HG03025 (cell line): ENCODE data around the gene C5AR2.
"Not testable (repeated sequence)": the region's sequence is repeated elsewhere in the genome, so short reads cannot be mapped to it uniquely, and the experiment has no call there.

Source experiments
- ATAC-seq: cut with Tn5 transposase; IDR thresholded peaks from one replicate; pipeline ENCODE4 v1.9.1; 2021; ENCODE audit warnings: mild to moderate bottlenecking, moderate library complexity; ENCODE audit not compliant: unreplicated experiment, low FRiP score

C5AR2 gene

GRCh38 chr19:47323409-47323808, 8.6 kb upstream of the C5AR2 start:
- no peak for ATAC-seq

GRCh38 chr19:47323872-47324271, 8.1 kb upstream of the C5AR2 start:
- ATAC-seq: no peak

- no peak for ATAC-seq
Observed at GRCh38 chr19:47324502-47324901, 7.5 kb upstream of the C5AR2 start.

- ATAC-seq: no peak
Observed at GRCh38 chr19:47330466-47330869, 1.5 kb upstream of the C5AR2 start.

- ATAC-seq: no peak
Observed at GRCh38 chr19:47331490-47331889, 485 bp upstream of the C5AR2 start.

- not testable (repeated sequence) for ATAC-seq
Observed at GRCh38 chr19:47336765-47337718, 5.1 kb downstream of the C5AR2 start.

- no peak for ATAC-seq
Observed at GRCh38 chr19:47339196-47339880, 7.4 kb downstream of the C5AR2 start.

GRCh38 chr19:47340477-47341208, 8.7 kb downstream of the C5AR2 start:
- no peak for ATAC-seq

GRCh38 chr19:47341734-47342133, 9.8 kb downstream of the C5AR2 start:
- no peak for ATAC-seq

- no peak for ATAC-seq
Observed at GRCh38 chr19:47343194-47343802, 11.3 kb downstream of the C5AR2 start.

- ATAC-seq: no peak
Observed at GRCh38 chr19:47344425-47344824, 12.4 kb downstream of the C5AR2 start.

- ATAC-seq: not testable (repeated sequence)
Observed at GRCh38 chr19:47346024-47346423, 14.0 kb downstream of the C5AR2 start.

GRCh38 chr19:47348819-47349795, 17.1 kb downstream of the C5AR2 start, which contains the start of gene DHX34:
Gene DHX34 (plus strand): TSS chr19:47349315. CDS start chr19:47353031, 3,716 bp downstream.
- ATAC-seq: peak; percentile 95

GRCh38 chr19:47350630-47351029, 18.7 kb downstream of the C5AR2 start:
- no peak for ATAC-seq

GRCh38 chr19:47351548-47351947, 19.6 kb downstream of the C5AR2 start:
- ATAC-seq: no peak

- no peak for ATAC-seq
Observed at GRCh38 chr19:47352095-47352494, 20.1 kb downstream of the C5AR2 start.

GRCh38 chr19:47353307-47353712, 21.3 kb downstream of the C5AR2 start:
- ATAC-seq: no peak

- ATAC-seq: no peak
Observed at GRCh38 chr19:47356900-47357299, 24.9 kb downstream of the C5AR2 start.
